ENCODE measurements around the gene RAET1L. TPM values are rescaled to one million over a fixed set of nuclear protein-coding genes. Genes with fewer than 3 reads are reported as not detected.

The RAET1L gene
- total and polyA plus RNA-seq, 2 experiments from 2014 or later = not detected

DNA sequence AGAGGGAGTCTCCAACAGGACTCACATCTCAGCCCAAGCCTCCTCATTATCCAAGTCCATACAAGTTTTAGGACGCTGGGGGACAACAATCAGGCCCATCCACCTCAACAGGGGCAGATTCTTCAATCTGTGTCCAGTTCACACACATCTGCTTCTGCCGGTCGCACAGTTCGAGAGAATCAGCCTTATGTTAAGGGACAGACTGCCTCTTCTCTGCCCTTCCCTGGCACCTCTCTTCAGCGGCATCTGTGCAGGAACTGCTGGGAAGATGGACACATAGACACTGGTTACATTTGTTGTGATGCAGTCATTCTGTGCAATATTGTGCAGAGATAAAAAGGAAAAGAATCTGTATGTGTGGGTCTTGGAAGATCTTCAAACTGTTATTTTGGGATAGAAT is 40.6 kb downstream of the RAET1L start (continued):
- TF ChIP-seq, protein P1, sequence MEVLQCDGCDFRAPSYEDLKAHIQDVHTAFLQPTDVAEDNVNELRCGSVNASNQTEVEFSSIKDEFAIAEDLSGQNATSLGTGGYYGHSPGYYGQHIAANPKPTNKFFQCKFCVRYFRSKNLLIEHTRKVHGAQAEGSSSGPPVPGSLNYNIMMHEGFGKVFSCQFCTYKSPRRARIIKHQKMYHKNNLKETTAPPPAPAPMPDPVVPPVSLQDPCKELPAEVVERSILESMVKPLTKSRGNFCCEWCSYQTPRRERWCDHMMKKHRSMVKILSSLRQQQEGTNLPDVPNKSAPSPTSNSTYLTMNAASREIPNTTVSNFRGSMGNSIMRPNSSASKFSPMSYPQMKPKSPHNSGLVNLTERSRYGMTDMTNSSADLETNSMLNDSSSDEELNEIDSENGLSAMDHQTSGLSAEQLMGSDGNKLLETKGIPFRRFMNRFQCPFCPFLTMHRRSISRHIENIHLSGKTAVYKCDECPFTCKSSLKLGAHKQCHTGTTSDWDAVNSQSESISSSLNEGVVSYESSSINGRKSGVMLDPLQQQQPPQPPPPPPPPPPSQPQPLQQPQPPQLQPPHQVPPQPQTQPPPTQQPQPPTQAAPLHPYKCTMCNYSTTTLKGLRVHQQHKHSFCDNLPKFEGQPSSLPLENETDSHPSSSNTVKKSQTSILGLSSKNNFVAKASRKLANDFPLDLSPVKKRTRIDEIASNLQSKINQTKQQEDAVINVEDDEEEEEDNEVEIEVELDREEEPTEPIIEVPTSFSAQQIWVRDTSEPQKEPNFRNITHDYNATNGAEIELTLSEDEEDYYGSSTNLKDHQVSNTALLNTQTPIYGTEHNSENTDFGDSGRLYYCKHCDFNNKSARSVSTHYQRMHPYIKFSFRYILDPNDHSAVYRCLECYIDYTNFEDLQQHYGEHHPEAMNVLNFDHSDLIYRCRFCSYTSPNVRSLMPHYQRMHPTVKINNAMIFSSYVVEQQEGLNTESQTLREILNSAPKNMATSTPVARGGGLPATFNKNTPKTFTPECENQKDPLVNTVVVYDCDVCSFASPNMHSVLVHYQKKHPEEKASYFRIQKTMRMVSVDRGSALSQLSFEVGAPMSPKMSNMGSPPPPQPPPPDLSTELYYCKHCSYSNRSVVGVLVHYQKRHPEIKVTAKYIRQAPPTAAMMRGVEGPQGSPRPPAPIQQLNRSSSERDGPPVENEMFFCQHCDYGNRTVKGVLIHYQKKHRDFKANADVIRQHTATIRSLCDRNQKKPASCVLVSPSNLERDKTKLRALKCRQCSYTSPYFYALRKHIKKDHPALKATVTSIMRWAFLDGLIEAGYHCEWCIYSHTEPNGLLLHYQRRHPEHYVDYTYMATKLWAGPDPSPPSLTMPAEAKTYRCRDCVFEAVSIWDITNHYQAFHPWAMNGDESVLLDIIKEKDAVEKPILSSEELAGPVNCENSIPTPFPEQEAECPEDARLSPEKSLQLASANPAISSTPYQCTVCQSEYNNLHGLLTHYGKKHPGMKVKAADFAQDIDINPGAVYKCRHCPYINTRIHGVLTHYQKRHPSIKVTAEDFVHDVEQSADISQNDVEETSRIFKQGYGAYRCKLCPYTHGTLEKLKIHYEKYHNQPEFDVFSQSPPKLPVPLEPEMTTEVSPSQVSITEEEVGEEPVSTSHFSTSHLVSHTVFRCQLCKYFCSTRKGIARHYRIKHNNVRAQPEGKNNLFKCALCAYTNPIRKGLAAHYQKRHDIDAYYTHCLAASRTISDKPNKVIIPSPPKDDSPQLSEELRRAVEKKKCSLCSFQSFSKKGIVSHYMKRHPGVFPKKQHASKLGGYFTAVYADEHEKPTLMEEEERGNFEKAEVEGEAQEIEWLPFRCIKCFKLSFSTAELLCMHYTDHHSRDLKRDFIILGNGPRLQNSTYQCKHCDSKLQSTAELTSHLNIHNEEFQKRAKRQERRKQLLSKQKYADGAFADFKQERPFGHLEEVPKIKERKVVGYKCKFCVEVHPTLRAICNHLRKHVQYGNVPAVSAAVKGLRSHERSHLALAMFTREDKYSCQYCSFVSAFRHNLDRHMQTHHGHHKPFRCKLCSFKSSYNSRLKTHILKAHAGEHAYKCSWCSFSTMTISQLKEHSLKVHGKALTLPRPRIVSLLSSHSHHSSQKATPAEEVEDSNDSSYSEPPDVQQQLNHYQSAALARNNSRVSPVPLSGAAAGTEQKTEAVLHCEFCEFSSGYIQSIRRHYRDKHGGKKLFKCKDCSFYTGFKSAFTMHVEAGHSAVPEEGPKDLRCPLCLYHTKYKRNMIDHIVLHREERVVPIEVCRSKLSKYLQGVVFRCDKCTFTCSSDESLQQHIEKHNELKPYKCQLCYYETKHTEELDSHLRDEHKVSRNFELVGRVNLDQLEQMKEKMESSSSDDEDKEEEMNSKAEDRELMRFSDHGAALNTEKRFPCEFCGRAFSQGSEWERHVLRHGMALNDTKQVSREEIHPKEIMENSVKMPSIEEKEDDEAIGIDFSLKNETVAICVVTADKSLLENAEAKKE (CRISPR knock-in tag; IDR thresholded peaks at IDR 0.05) = no peak
- TF ChIP-seq CREB1 (CRISPR knock-in tag; IDR thresholded peaks at IDR 0.05; ENCODE audit: low read depth) (no peak), EZH2phosphoT487 (IDR thresholded peaks at IDR 0.05; ENCODE audit: unreplicated experiment) (no peak)

DNA sequence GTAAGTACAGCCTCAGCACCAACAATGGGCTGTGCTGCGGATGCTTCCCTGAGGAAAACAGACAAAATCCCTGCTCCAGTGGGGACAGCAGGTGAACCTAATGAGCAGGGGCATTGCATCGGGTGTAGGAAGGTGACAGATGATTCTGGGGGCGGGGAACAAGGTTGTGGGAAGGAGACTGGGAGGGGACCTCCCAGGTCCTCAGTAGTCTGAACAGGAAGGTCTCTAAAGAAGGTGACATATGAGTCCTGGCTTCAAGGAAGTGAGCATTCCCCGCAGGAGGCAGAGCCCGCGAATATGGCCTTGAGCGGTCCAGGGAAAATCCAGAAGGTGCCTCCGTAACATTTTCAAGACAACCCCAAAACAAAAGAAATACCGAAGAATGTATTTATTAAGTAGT is 42.2 kb downstream of the RAET1L start:
- no peaks in the 10 kb centered on the region for H3F3A ChIP-seq (replicated peaks; ENCODE audit: low read depth)
- peaks cover 7% of the 10 kb centered on the region; the same call in 1 of the 2 replicates for H4K20me1 ChIP-seq (replicated peaks; ENCODE audit: insufficient read depth)
- H3K27me3 ChIP-seq (ENCODE audit: insufficient read depth) = peaks cover 92% of the 10 kb centered on the region
- no peak overlapping the region for H3K4me2 ChIP-seq
- no peak overlapping the region for H3K4me3 ChIP-seq
- H3K9me2 ChIP-seq (ENCODE audit: insufficient read depth) = no peaks in the 10 kb centered on the region
- Mint-ChIP-seq H3K36me3 (ENCODE audit: low read depth) (no peaks in the 10 kb centered on the region; the same call in 2 of the 3 replicates), H3K27ac (no peak overlapping the region), H3K27me3 (ENCODE audit: insufficient read depth, low read depth, poor library complexity) (peaks cover 85% of the 10 kb centered on the region), H3K4me1 (peaks cover 7% of the 10 kb centered on the region), H3K4me3 (no peak overlapping the region), H3K9me3 (peaks cover 2% of the 10 kb centered on the region; the same call in 1 of the 3 replicates)
- TF ChIP-seq, protein P2, sequence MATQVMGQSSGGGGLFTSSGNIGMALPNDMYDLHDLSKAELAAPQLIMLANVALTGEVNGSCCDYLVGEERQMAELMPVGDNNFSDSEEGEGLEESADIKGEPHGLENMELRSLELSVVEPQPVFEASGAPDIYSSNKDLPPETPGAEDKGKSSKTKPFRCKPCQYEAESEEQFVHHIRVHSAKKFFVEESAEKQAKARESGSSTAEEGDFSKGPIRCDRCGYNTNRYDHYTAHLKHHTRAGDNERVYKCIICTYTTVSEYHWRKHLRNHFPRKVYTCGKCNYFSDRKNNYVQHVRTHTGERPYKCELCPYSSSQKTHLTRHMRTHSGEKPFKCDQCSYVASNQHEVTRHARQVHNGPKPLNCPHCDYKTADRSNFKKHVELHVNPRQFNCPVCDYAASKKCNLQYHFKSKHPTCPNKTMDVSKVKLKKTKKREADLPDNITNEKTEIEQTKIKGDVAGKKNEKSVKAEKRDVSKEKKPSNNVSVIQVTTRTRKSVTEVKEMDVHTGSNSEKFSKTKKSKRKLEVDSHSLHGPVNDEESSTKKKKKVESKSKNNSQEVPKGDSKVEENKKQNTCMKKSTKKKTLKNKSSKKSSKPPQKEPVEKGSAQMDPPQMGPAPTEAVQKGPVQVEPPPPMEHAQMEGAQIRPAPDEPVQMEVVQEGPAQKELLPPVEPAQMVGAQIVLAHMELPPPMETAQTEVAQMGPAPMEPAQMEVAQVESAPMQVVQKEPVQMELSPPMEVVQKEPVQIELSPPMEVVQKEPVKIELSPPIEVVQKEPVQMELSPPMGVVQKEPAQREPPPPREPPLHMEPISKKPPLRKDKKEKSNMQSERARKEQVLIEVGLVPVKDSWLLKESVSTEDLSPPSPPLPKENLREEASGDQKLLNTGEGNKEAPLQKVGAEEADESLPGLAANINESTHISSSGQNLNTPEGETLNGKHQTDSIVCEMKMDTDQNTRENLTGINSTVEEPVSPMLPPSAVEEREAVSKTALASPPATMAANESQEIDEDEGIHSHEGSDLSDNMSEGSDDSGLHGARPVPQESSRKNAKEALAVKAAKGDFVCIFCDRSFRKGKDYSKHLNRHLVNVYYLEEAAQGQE (IDR thresholded peaks at IDR 0.05; ENCODE audit: unreplicated experiment) = no peak
- TF ChIP-seq, protein P3, sequence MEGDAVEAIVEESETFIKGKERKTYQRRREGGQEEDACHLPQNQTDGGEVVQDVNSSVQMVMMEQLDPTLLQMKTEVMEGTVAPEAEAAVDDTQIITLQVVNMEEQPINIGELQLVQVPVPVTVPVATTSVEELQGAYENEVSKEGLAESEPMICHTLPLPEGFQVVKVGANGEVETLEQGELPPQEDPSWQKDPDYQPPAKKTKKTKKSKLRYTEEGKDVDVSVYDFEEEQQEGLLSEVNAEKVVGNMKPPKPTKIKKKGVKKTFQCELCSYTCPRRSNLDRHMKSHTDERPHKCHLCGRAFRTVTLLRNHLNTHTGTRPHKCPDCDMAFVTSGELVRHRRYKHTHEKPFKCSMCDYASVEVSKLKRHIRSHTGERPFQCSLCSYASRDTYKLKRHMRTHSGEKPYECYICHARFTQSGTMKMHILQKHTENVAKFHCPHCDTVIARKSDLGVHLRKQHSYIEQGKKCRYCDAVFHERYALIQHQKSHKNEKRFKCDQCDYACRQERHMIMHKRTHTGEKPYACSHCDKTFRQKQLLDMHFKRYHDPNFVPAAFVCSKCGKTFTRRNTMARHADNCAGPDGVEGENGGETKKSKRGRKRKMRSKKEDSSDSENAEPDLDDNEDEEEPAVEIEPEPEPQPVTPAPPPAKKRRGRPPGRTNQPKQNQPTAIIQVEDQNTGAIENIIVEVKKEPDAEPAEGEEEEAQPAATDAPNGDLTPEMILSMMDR (conservative IDR thresholded peaks at IDR 0.05; ENCODE audit: low read depth in 2 of 2) = no peak
- no peak for TF ChIP-seq ETS1 (IDR thresholded peaks at IDR 0.05)
- no peak overlapping the region for H3K27ac ChIP-seq (ENCODE audit: low read depth)
- ATAC-seq (peak; percentile 45), DNase-seq (ENCODE audit: low spot score) (no peak)
- no peaks in the 10 kb centered on the region for H3K79me2 ChIP-seq (replicated peaks; ENCODE audit: insufficient read depth)
- H2AFZ ChIP-seq = no peak overlapping the region
- no peaks in the 10 kb centered on the region for H3K4me1 ChIP-seq (ENCODE audit: insufficient read depth)
- no peaks in the 10 kb centered on the region for H3K36me3 ChIP-seq (ENCODE audit: insufficient read depth)

Measured in GM23338 (cell line).